Left ventricle myocardium inferior (tissue), 1 donor: ENCODE measurements around the gene FAM107B. TPM values are rescaled to one million over a fixed set of nuclear protein-coding genes. Genes with fewer than 3 reads are reported as not detected.

Experiments used
- DNase-seq: peaks from one replicate; pipeline ENCODE4 v3.0.0-alpha.2; 2020
- H3K27ac ChIP-seq: fragments of 200-600 bp; replicated peaks from 2 replicates; pipeline ENCODE4 v1.8.0; 2021
- H3K27me3 ChIP-seq: fragments of 200-600 bp; 2 replicates; pipeline ENCODE4 v1.8.0; 2021; ENCODE audit warnings: low read depth
- H3K36me3 ChIP-seq: fragments of 200-600 bp; 2 replicates; pipeline ENCODE4 v1.8.0; 2021
- H3K4me1 ChIP-seq: fragments of 200-600 bp; 2 replicates; pipeline ENCODE4 v1.8.0; 2021
- H3K4me3 ChIP-seq: fragments of 200-600 bp; 2 replicates; pipeline ENCODE4 v1.8.0; 2021; ENCODE audit warnings: mild to moderate bottlenecking, moderate library complexity
- H3K9me3 ChIP-seq: fragments of 200-600 bp; replicated peaks from 2 replicates; pipeline ENCODE4 v1.8.0; 2021
- intact Hi-C: fragments of 100-400 bp; cut with micrococcal nuclease; formaldehyde crosslinking; loops from one replicate; pipeline ENCODE4 v1.11.0; 2022
- total RNA-seq: library from RNA; stranded (reverse); fragmentation: NEBNext Ultra II Directional; extraction: Animal tissue kit (Norgen Biotek cat#: 25700); gene quantifications from one replicate; pipeline ENCODE4 v1.2.1, GENCODE V29; 2021
- TF ChIP-seq, protein P1 (sequence below): fragments of 200-600 bp; IDR thresholded peaks from 2 replicates; pipeline ENCODE4 v1.8.0; 2021; ENCODE audit warnings: antibody characterized with exemption, mild to moderate bottlenecking, borderline replicate concordance
- donor health status: DM: no; HTN: yes; CAD: no; lungs with severe emphysema.

The FAM107B gene
- total RNA-seq, 1 donor from 2014 or later = 4.7 TPM

DNA sequence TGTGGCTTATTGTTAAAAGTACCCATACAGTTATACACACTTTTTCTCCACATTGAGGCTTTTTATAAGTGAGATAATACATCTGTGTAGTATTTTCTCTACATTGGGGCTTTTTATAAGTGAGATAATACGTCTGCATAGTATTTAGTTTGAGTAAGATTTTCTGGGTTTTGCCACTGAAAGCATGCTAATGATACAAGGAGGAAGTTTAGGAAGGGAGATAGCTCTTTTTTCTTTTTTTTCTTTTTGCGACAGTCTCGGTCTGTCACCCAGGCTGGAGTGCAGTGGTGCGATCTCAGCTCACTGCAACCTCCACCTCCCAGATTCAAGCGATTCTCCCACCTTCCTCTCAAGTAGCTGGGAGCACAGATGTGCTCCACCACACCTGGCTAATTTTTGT, 13.3 kb downstream of the FAM107B start:
- intact Hi-C loops = no loop called here
- DNase-seq = no peak
- no peaks in the 10 kb centered on the region for H3K27me3 ChIP-seq
- H3K27ac ChIP-seq = no peak overlapping the region
- H3K4me1 ChIP-seq = no peaks in the 10 kb centered on the region
- no peaks in the 10 kb centered on the region for H3K36me3 ChIP-seq
- TF ChIP-seq, protein P1, sequence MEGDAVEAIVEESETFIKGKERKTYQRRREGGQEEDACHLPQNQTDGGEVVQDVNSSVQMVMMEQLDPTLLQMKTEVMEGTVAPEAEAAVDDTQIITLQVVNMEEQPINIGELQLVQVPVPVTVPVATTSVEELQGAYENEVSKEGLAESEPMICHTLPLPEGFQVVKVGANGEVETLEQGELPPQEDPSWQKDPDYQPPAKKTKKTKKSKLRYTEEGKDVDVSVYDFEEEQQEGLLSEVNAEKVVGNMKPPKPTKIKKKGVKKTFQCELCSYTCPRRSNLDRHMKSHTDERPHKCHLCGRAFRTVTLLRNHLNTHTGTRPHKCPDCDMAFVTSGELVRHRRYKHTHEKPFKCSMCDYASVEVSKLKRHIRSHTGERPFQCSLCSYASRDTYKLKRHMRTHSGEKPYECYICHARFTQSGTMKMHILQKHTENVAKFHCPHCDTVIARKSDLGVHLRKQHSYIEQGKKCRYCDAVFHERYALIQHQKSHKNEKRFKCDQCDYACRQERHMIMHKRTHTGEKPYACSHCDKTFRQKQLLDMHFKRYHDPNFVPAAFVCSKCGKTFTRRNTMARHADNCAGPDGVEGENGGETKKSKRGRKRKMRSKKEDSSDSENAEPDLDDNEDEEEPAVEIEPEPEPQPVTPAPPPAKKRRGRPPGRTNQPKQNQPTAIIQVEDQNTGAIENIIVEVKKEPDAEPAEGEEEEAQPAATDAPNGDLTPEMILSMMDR = no peak
- H3K9me3 ChIP-seq = no peaks in the 10 kb centered on the region
- no peak overlapping the region for H3K4me3 ChIP-seq

DNA sequence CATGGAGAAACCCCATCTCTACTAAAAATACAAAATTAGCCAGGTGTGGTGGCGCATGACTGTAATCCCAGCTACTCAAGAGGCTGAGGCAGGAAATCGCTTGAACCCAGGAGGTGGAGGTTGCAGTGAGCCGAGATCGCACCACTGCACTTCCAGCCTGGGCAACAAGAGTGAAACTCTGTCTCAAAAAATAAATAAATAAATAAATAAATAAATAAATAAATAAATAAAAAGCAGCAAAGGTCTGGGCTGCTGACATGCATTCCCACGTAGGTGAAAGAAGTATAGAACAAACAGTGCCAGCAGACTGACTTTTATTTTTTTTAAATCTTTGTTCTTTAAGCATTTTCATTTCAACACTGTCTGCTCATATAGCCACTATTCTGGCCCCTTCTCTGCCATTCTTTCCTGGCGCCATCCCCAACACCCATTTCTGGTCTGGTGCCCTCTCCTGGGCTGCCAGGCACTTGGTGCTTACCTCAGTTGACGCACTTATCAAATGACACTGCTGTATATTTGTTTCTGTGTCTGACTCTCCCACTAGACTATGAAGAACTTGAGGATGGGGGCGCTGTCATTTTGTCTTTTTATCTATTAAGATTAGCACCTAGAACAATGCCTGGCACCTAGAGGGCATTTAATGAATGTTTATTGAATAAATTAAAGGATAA, 15.6 kb downstream of the FAM107B start:
- H3K27ac ChIP-seq = no peak overlapping the region
- intact Hi-C loops = loop anchor here (10.0 kb wide), 1 partner anchor 154 kb away; no protein-coding TSS in a partner anchor

DNA sequence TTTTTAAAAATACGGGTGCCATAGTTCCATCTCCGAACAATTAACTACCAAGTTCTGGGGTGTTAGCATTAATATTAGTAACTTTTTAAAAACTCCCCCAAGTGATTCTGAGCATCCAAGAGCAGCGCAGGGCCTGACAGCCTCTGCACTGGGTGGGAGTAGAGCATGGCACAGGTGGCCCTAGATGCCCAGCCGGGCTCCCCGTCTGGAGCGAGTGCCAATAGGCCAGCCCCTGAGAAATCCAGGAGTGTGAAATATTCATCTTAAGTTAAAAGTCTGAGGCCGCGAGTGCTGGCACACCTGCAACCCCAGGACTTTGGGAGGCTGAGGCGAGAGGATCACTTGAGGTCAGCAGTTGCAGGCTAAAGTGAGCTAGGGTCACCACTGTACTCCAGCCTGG, 16.2 kb downstream of the FAM107B start:
- H3K27me3 ChIP-seq = no peaks in the 10 kb centered on the region
- no peaks in the 10 kb centered on the region for H3K9me3 ChIP-seq
- DNase-seq = no peak
- no peaks in the 10 kb centered on the region for H3K36me3 ChIP-seq
- no peak overlapping the region for H3K27ac ChIP-seq
- no peak overlapping the region for H3K4me3 ChIP-seq
- intact Hi-C loops = loop anchor here (10.0 kb wide), 1 partner anchor 154 kb away; no protein-coding TSS in a partner anchor
- H3K4me1 ChIP-seq = no peaks in the 10 kb centered on the region
- TF ChIP-seq, protein P1 = no peak

More for the DNA sequence above, 15.6 kb downstream of the FAM107B start:
- Histone ChIP-seq H3K9me3 (no peaks in the 10 kb centered on the region), H3K27me3 (no peaks in the 10 kb centered on the region), H3K4me3 (no peak overlapping the region), H3K36me3 (no peaks in the 10 kb centered on the region), H3K4me1 (no peaks in the 10 kb centered on the region)
- TF ChIP-seq, protein P1 = peak; percentile 20
- DNase-seq = no peak

DNA sequence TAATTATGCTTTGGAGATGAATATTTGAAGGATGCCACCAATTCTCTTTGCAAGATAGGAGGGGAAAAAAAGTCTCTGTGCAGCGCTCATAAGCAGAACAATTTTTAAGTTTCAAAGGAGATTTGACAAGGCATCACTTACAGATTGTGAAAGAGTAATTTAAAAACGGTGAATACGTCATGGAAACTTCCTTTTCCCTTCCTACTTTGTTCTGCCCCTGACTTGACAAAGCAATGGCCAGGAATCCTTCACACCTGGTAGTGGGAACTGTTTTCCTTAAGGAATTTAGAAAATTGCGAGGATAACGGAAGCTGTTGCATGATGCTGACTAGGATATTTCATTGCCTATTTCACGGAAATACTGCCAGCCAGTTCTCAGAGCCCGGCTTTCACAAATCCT, 16.7 kb downstream of the FAM107B start:
- TF ChIP-seq, protein P1 = no peak
- H3K4me3 ChIP-seq = no peak overlapping the region
- no peak overlapping the region for H3K27ac ChIP-seq
- H3K4me1 ChIP-seq = no peaks in the 10 kb centered on the region
- H3K9me3 ChIP-seq = no peaks in the 10 kb centered on the region
- no peaks in the 10 kb centered on the region for H3K36me3 ChIP-seq
- intact Hi-C loops = loop anchor here (10.0 kb wide), 1 partner anchor 153 kb away; no protein-coding TSS in a partner anchor
- no peaks in the 10 kb centered on the region for H3K27me3 ChIP-seq
- no peak for DNase-seq

DNA sequence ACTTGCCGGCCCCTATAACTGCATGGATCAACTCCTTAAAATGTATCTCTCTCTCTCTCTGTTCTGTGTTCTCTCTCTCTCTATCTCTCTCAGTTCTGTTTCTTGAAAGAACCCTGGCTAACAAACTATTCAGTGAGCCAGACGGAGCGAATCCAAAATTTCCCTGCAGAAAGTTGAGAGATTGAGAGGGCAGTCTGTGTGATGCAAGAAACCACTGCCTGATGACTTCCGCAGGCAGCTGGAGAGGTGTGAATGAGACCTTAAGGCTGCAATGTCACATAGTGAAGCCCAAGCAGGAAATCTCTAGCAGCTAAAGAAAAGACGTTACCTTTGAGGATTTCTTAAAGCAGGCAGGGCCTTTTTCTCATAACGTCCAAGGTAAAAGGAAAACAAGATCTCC, 17.3 kb downstream of the FAM107B start:
- DNase-seq = no peak
- intact Hi-C loops = loop anchor here (10.0 kb wide), 1 partner anchor 153 kb away; no protein-coding TSS in a partner anchor
- no peak overlapping the region for H3K27ac ChIP-seq

More for the DNA sequence above, 17.3 kb downstream of the FAM107B start:
- TF ChIP-seq, protein P1 = no peak
- H3K4me3 ChIP-seq = no peak overlapping the region
- no peaks in the 10 kb centered on the region for H3K9me3 ChIP-seq
- H3K36me3 ChIP-seq = no peaks in the 10 kb centered on the region
- no peaks in the 10 kb centered on the region for H3K27me3 ChIP-seq
- H3K4me1 ChIP-seq = peaks cover 3% of the 10 kb centered on the region
